Smooth muscle cell of the brain vasculature (primary cell): ENCODE measurements around the gene BRAP.
A peak's percentile ranks its signal among the peaks of the same experiment; 100 is the strongest.
"Not testable (repeated sequence)": the region's sequence is repeated elsewhere in the genome, so short reads cannot be mapped to it uniquely, and the experiment has no call there.

Experiments
- DNase-seq: peaks from one replicate; pipeline ENCODE4 v3.0.0-alpha.2; 2012; ENCODE audit warnings: low read depth, low spot score

BRAP gene

GRCh38 chr12:111685811-111686573 is at the start of gene BRAP, which contains the start of gene ACAD10:
TSS of gene BRAP (minus strand) at chr12:111685956. CDS start at chr12:111685792, 164 bp downstream.
TSS of gene ACAD10 (plus strand) at chr12:111686053. CDS start at chr12:111692710, 6,657 bp downstream.
- peak; percentile 85 for DNase-seq

- no peak for DNase-seq
Measured at GRCh38 chr12:111733340-111733915, 47.7 kb upstream of the BRAP start.

- no peak for DNase-seq
Measured at GRCh38 chr12:111732786-111733185, 47.0 kb upstream of the BRAP start.

- no peak for DNase-seq
Measured at GRCh38 chr12:111730420-111730819, 44.7 kb upstream of the BRAP start.

- no peak for DNase-seq
Measured at GRCh38 chr12:111728795-111729194, 43.0 kb upstream of the BRAP start.

- DNase-seq = not testable (repeated sequence)
Measured at GRCh38 chr12:111723646-111724360, 38.0 kb upstream of the BRAP start.

GRCh38 chr12:111720457-111720856 is 34.7 kb upstream of the BRAP start:
- DNase-seq = no peak

GRCh38 chr12:111719316-111719715 is 33.6 kb upstream of the BRAP start:
- DNase-seq = not testable (repeated sequence)

- no peak for DNase-seq
Measured at GRCh38 chr12:111715279-111715678, 29.5 kb upstream of the BRAP start.

GRCh38 chr12:111706145-111706544 is 20.4 kb upstream of the BRAP start:
- no peak for DNase-seq

GRCh38 chr12:111705672-111706071 is 19.9 kb upstream of the BRAP start:
- no peak for DNase-seq

- no peak for DNase-seq
Measured at GRCh38 chr12:111699962-111700361, 14.2 kb upstream of the BRAP start.

- no peak for DNase-seq
Measured at GRCh38 chr12:111693818-111694217, 8.1 kb upstream of the BRAP start.

GRCh38 chr12:111692575-111693210 is 6.9 kb upstream of the BRAP start:
- no peak for DNase-seq

GRCh38 chr12:111691262-111691661 is 5.5 kb upstream of the BRAP start:
- DNase-seq = no peak

GRCh38 chr12:111687952-111688351 is 2.2 kb upstream of the BRAP start:
- DNase-seq = no peak

- no peak for DNase-seq
Measured at GRCh38 chr12:111687255-111687654, 1.5 kb upstream of the BRAP start.

GRCh38 chr12:111686574-111687105 is 884 bp upstream of the BRAP start:
- no peak for DNase-seq

GRCh38 chr12:111685322-111685810 is 390 bp downstream of the BRAP start:
- DNase-seq = no peak

- DNase-seq = not testable (repeated sequence)
Measured at GRCh38 chr12:111684485-111685198, 1.1 kb downstream of the BRAP start.

- no peak for DNase-seq
Measured at GRCh38 chr12:111677186-111677585, 8.6 kb downstream of the BRAP start.
